NT2/D1 (cell line): Measurements from ENCODE around the gene IGSF9B.
A peak's percentile ranks its signal among the peaks of the same experiment; 100 is the strongest.

Experiments used
- DNase-seq: peaks from one replicate; pipeline ENCODE4 v3.0.0-alpha.2; 2011; ENCODE audit warnings: low read depth, low spot score
- H3K27me3 ChIP-seq: 2 replicates; pipeline ENCODE4 v1.6.0; 2011; ENCODE audit warnings: mild to moderate bottlenecking; ENCODE audit not compliant: insufficient read length, insufficient read depth
- H3K36me3 ChIP-seq: 2 replicates; pipeline ENCODE4 v1.6.1; 2011; ENCODE audit warnings: mild to moderate bottlenecking, low read length, mixed read lengths; ENCODE audit not compliant: insufficient read depth, insufficient read length
- H3K4me1 ChIP-seq: 2 replicates; pipeline ENCODE4 v1.5.1; 2011; ENCODE audit not compliant: insufficient read depth, insufficient read length
- H3K4me3 ChIP-seq: 2 replicates; pipeline ENCODE4 v1.5.1; 2011; ENCODE audit warnings: low read depth; ENCODE audit not compliant: insufficient read length
- H3K9ac ChIP-seq: 2 replicates; pipeline ENCODE4 v1.6.0; 2011; ENCODE audit warnings: low read depth; ENCODE audit not compliant: insufficient read length
- H3K9me3 ChIP-seq: 2 replicates; pipeline ENCODE4 v1.5.1; 2011; ENCODE audit warnings: mild to moderate bottlenecking, low read length; ENCODE audit not compliant: insufficient read depth
- SUZ12 ChIP-seq: IDR thresholded peaks from 2 replicates; pipeline ENCODE4 v1.6.1; 2011; ENCODE audit not compliant: insufficient read length, insufficient read depth; ENCODE audit errors: extremely low read depth
- YY1 ChIP-seq: IDR thresholded peaks from 2 replicates; pipeline ENCODE4 v1.6.1; 2011; ENCODE audit not compliant: insufficient read length, insufficient read depth
- ZNF274 ChIP-seq: IDR thresholded peaks from 2 replicates; pipeline ENCODE4 v1.6.1; 2011; ENCODE audit warnings: mild to moderate bottlenecking, low read depth, low read length

The IGSF9B gene

GRCh38 chr11:133961890-133962289, 5.1 kb upstream of the IGSF9B start:
- no peaks in the 10 kb centered on the region for H3K36me3 ChIP-seq

GRCh38 chr11:133957900-133958299, 1.1 kb upstream of the IGSF9B start:
- TF ChIP-seq SUZ12 (no peak), ZNF274 (no peak), YY1 (no peak)
- Histone ChIP-seq H3K4me3 (peak overlapping the region; percentile 61), H3K4me1 (peaks cover 6% of the 10 kb centered on the region), H3K27me3 (peaks cover 52% of the 10 kb centered on the region), H3K9me3 (no peaks in the 10 kb centered on the region), H3K36me3 (no peaks in the 10 kb centered on the region), H3K9ac (peak overlapping the region; percentile 59)
- no peak for DNase-seq

More at GRCh38 chr11:133961890-133962289, 5.1 kb upstream of the IGSF9B start:
- peaks cover 6% of the 10 kb centered on the region for H3K4me1 ChIP-seq
- peaks cover 27% of the 10 kb centered on the region for H3K27me3 ChIP-seq
- no peak overlapping the region for H3K4me3 ChIP-seq
- DNase-seq: no peak
- TF ChIP-seq SUZ12 (no peak), ZNF274 (no peak), YY1 (no peak)
- no peaks in the 10 kb centered on the region for H3K9me3 ChIP-seq
- no peak overlapping the region for H3K9ac ChIP-seq

- no peak for DNase-seq
Measured at GRCh38 chr11:133955945-133956421, 785 bp downstream of the IGSF9B start.

GRCh38 chr11:133955081-133955891, 1.5 kb downstream of the IGSF9B start:
- peaks cover 62% of the 10 kb centered on the region for H3K27me3 ChIP-seq
- H3K9ac ChIP-seq: peak overlapping the region; percentile 61
- H3K36me3 ChIP-seq: no peaks in the 10 kb centered on the region
- peaks cover 18% of the 10 kb centered on the region for H3K4me1 ChIP-seq
- peak overlapping the region; percentile 36 for H3K4me3 ChIP-seq
- DNase-seq: no peak
- no peaks in the 10 kb centered on the region for H3K9me3 ChIP-seq
- TF ChIP-seq SUZ12: peak; percentile 57
- TF ChIP-seq ZNF274: no peak
- no peak for TF ChIP-seq YY1

More at GRCh38 chr11:133955945-133956421, 785 bp downstream of the IGSF9B start:
- Histone ChIP-seq H3K27me3 (peaks cover 59% of the 10 kb centered on the region), H3K9ac (peak overlapping the region; percentile 64), H3K9me3 (no peaks in the 10 kb centered on the region), H3K36me3 (no peaks in the 10 kb centered on the region), H3K4me3 (peak overlapping the region; percentile 61), H3K4me1 (peaks cover 17% of the 10 kb centered on the region)
- TF ChIP-seq SUZ12: no peak
- no peak for TF ChIP-seq YY1

GRCh38 chr11:133953999-133954398, 2.8 kb downstream of the IGSF9B start:
- Histone ChIP-seq H3K4me1 (peaks cover 24% of the 10 kb centered on the region), H3K9ac (no peak overlapping the region), H3K36me3 (no peaks in the 10 kb centered on the region), H3K4me3 (no peak overlapping the region), H3K9me3 (no peaks in the 10 kb centered on the region), H3K27me3 (peaks cover 65% of the 10 kb centered on the region)
- no peak for TF ChIP-seq YY1
- no peak for TF ChIP-seq ZNF274
- TF ChIP-seq SUZ12: no peak
- no peak for DNase-seq

GRCh38 chr11:133953547-133953946, 3.2 kb downstream of the IGSF9B start:
- Histone ChIP-seq H3K9me3 (no peaks in the 10 kb centered on the region), H3K9ac (no peak overlapping the region), H3K27me3 (peaks cover 60% of the 10 kb centered on the region), H3K4me1 (peaks cover 29% of the 10 kb centered on the region), H3K4me3 (no peak overlapping the region), H3K36me3 (no peaks in the 10 kb centered on the region)
- DNase-seq: no peak
- TF ChIP-seq ZNF274 (no peak), SUZ12 (no peak), YY1 (no peak)

GRCh38 chr11:133952199-133953190, 4.3 kb downstream of the IGSF9B start:
- peak overlapping the region; percentile 16 for H3K9ac ChIP-seq
- H3K36me3 ChIP-seq: no peaks in the 10 kb centered on the region
- DNase-seq: no peak
- no peaks in the 10 kb centered on the region for H3K9me3 ChIP-seq
- peaks cover 50% of the 10 kb centered on the region for H3K27me3 ChIP-seq
- peaks cover 29% of the 10 kb centered on the region for H3K4me1 ChIP-seq
- H3K4me3 ChIP-seq: peak overlapping the region; percentile 28
- TF ChIP-seq ZNF274 (no peak), YY1 (no peak), SUZ12 (no peak)
